Heart left ventricle (tissue), 16 donors: ENCODE results near the gene FGF23. TPM values are rescaled to one million over a fixed set of nuclear protein-coding genes. Genes with fewer than 3 reads are reported as not detected.
A peak's percentile ranks its signal among the peaks of the same experiment; 100 is the strongest.

Experiments used
- ATAC-seq, 4 donors: fragments of 200-7000 bp; cut with Tn5 transposase; one replicate each; pipeline ENCODE4 v1.9.1; 2020 to 2022; ENCODE audit warnings: moderate library complexity in 4 of 4, mild to moderate bottlenecking in 3 of 4, moderate number of reproducible peaks in 1 of 4
- DNase-seq, 5 donors: peaks; one replicate each; pipeline ENCODE4 v3.0.0-alpha.2; 2020
- H3K27ac ChIP-seq, 12 donors: fragments of 200-600 bp; sonication (generic) in 4 of 12; one replicate each; pipeline versions ENCODE4 v1.5.0 to v1.8.0; 2016 to 2022; ENCODE audit warnings: mild to moderate bottlenecking in 2 of 12
- H3K27me3 ChIP-seq, 9 donors: fragments of 200-600 bp; sonication (generic) in 2 of 9; one replicate each; pipeline versions ENCODE4 v1.5.1 to v1.8.0; 2016 to 2022; ENCODE audit warnings: mild to moderate bottlenecking in 3 of 9
- H3K36me3 ChIP-seq, 9 donors: fragments of 200-600 bp; sonication (generic) in 2 of 9; one replicate each; pipeline versions ENCODE4 v1.5.0 to v1.8.0; 2018 to 2022; ENCODE audit warnings: mild to moderate bottlenecking in 2 of 9
- H3K4me1 ChIP-seq, 12 donors: fragments of 200-600 bp; sonication (generic) in 4 of 12; one replicate each; pipeline versions ENCODE4 v1.5.0 to v1.8.0; 2016 to 2022; ENCODE audit warnings: mild to moderate bottlenecking in 3 of 12
- H3K4me3 ChIP-seq, 12 donors: fragments of 200-600 bp; sonication (generic) in 4 of 12; one replicate each; pipeline versions ENCODE4 v1.5.0 to v1.8.0; 2017 to 2022; ENCODE audit warnings: mild to moderate bottlenecking in 9 of 12, moderate library complexity in 4 of 12
- H3K9me3 ChIP-seq, 12 donors: fragments of 200-600 bp; sonication (generic) in 4 of 12; one replicate each; pipeline versions ENCODE4 v1.5.0 to v1.8.0; 2016 to 2022; ENCODE audit warnings: mild to moderate bottlenecking in 1 of 12
- POLR2A ChIP-seq, 2 donors: fragments of 450-650 bp; IDR thresholded peaks; one replicate each; pipeline ENCODE4 v1.6.1; 2017; ENCODE audit warnings: antibody characterized with exemption in 2 of 2, mild to moderate bottlenecking in 2 of 2, moderate library complexity in 2 of 2
- WGBS, 4 donors: extraction: QIAGEN DNeasy Blood & Tissue Kit in 2 of 4; methylation state at CpG; one replicate each; pipeline versions ENCODE4 v1.1.5 to v1.1.7; 2013 to 2018; 5-methylcytosine and 5-hydroxymethylcytosine counted together
- intact Hi-C, 10 donors: fragments of 100-400 bp; cut with DNase I; formaldehyde crosslinking; loops; one replicate each; pipeline versions ENCODE4 v1.11.1 to v1.14.2; 2022
- polyA plus RNA-seq, 2 donors: library from polyadenylated mRNA; stranded (reverse); fragments of 200-250 nt; gene quantifications; one replicate each; pipeline ENCODE4 v1.2.3, GENCODE V29; 2013
- total RNA-seq, 9 donors: library from RNA; depleted of rRNA in 2 of 9; stranded (reverse); fragments of >200 nt in 2 of 9; fragmentation: NEBNext Ultra II Directional in 3 of 9; extraction: Animal tissue kit (Norgen Biotek cat#: 25700) in 3 of 9; gene quantifications; one replicate each; pipeline versions ENCODE4 v1.1.0 to v1.2.4, GENCODE V29; 2016 to 2023
- TF ChIP-seq, protein P1 (sequence below), 12 donors: fragments of 200-600 bp; sonication (generic) in 4 of 12; IDR thresholded peaks; one replicate each; pipeline versions ENCODE4 v1.5.0 to v1.8.0; 2018 to 2022; ENCODE audit warnings: antibody characterized with exemption in 12 of 12, mild to moderate bottlenecking in 5 of 12
- donor health status: ischemic (EF 13 %, LVEDD 7.1; RV severe dilation, severe dysfunction).
- donor health status: healthy with polysubstance abuse.
- donor health status: DM: no; HTN: yes; CAD: no.
- donor health status: DM: no; HTN: no; CAD: no.
- donor health status: ischemic (EF 25% LVEDD 6.9; RV normal size, moderate dysfunction).
- donor health status: ischemic (EF 25% LVEDD 5.7; RV mildly dilated, moderate dysfunction).
- donor health status: healthy.
- donor health status: DM: yes; HTN: yes; CAD: no.
- donor health status: ischemic (EF 35%, LVEDD 5.7; RV mildly dilated, moderate dysfunction).
- donor health status: nonischemic (EF 11% LVEDD 7.7; RV severe dilation, severe dysfunction).
- donor health status: DM: yes; HTN: yes; CAD: no.
- donor health status: PGD.
- donor health status: ischemic (EF 29% LVEDD 5.4; RV normal size, mild dysfunction).
- donor health status: nonischemic (EF 23%, LVEDD 6.1; RV moderate dilation, normal function).

Gene FGF23
- total and polyA plus RNA-seq, 11 donors = 0.04 to 0.15 (median 0.10) TPM; not detected in 8

DNA sequence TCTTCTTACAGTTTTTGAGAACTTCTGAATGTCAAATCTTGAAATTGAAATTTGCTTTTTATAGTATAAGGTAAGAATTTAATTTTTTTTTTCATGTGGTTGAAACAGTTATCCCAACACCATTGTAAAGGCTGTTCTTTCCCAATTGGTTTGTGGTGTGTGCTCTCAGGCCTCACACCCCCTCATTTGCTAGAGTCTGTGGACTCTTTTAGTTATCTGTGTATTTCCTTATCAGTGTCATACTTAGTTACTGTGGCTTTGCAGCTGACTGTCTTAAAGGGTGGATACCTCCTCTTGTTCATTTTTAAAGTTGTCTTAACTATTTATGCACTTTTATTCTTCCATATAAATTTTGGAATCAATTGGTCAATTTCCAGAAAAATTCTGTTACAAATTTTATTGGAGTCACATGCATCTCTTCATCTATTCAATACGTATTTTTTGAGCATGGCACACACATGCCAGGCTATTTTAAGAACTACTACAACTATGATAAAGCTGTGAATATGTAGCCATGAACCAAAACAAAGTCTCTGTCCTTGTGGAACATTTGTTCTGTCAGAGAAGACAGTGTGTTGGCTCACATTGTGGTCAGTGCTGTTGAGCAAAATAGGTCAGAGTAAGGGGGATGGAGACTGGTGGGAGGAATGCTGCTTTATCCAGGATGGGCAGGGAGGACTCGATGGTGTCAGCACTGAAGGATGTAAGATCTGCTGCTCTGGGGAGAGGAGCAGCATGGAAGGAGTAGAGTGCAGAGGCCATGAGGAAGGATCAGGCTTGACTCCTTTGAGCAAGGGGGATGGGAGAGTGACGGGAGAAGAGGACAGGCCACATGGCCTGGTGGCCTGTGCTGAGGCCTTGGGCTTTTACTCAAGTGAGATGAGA lies 24.1 kb downstream of the FGF23 start:
- Histone ChIP-seq H3K36me3 (peaks cover 0 to 41% (median 30%) of the 10 kb centered on the region in 9 donors), H3K4me1 (peaks cover 0 to 10% (median 0%) of the 10 kb centered on the region in 12 donors), H3K27ac (peak overlapping the region in 5 of 12 donors; percentile 11 to 64 (median 50)), H3K9me3 (peaks cover 0 to 13% (median 0%) of the 10 kb centered on the region in 12 donors), H3K27me3 (no peaks in the 10 kb centered on the region), H3K4me3 (no peak overlapping the region)
- TF ChIP-seq POLR2A (IDR thresholded peaks at IDR 0.05) = no peak
- TF ChIP-seq, protein P1, sequence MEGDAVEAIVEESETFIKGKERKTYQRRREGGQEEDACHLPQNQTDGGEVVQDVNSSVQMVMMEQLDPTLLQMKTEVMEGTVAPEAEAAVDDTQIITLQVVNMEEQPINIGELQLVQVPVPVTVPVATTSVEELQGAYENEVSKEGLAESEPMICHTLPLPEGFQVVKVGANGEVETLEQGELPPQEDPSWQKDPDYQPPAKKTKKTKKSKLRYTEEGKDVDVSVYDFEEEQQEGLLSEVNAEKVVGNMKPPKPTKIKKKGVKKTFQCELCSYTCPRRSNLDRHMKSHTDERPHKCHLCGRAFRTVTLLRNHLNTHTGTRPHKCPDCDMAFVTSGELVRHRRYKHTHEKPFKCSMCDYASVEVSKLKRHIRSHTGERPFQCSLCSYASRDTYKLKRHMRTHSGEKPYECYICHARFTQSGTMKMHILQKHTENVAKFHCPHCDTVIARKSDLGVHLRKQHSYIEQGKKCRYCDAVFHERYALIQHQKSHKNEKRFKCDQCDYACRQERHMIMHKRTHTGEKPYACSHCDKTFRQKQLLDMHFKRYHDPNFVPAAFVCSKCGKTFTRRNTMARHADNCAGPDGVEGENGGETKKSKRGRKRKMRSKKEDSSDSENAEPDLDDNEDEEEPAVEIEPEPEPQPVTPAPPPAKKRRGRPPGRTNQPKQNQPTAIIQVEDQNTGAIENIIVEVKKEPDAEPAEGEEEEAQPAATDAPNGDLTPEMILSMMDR (IDR thresholded peaks at IDR 0.05) = no peak
- WGBS, 4 donors = 41 to 48% (median 44%) methylated on average over 3 of the region's 3 CpGs
- intact Hi-C loops = loop anchor here in 6 of 10 donors (2.0 to 10.0 kb wide), 6 partner anchors 62 to 179 kb away; partner anchors contain the start of gene RAD51AP1 (in 1 of the 6)
- peak; percentile 63 to 89 (median 86) for ATAC-seq
- no peak for DNase-seq

DNA sequence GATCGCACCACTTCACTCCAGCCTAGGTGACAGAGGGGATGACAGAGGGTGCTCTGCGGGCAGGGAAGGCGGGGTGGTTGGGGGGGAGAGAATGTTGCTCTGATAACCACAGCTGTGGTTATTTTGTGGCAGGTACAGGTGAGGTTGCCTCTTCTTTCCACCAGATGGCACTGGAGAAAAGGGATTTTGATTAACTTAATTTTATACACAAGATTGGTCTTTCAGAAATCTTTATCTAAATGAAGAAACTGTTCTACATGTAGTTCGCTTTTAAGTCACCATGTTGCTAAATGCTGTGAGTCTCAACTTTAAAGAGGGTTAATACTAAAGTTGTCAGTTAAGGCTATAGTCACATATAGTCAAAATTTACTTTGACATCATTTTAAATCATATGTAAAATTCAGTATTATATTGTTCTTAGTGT lies 25.7 kb downstream of the FGF23 start:
- Histone ChIP-seq H3K27me3 (no peaks in the 10 kb centered on the region), H3K9me3 (peaks cover 0 to 1% (median 0%) of the 10 kb centered on the region in 12 donors), H3K36me3 (peaks cover 0 to 57% (median 40%) of the 10 kb centered on the region in 9 donors), H3K27ac (no peak overlapping the region), H3K4me3 (no peak overlapping the region), H3K4me1 (peaks cover 0 to 10% (median 0%) of the 10 kb centered on the region in 12 donors)
- no peak for ATAC-seq
- intact Hi-C loops = loop anchor here in 8 of 10 donors (2.0 to 10.0 kb wide), 6 partner anchors 171 to 181 kb away; partner anchors contain the start of gene RAD51AP1 (in 1 of the 8)
- no peak for TF ChIP-seq POLR2A (IDR thresholded peaks at IDR 0.05)
- TF ChIP-seq, protein P1 (IDR thresholded peaks at IDR 0.05) = peak; percentile 26 to 64 (median 44)
- no peak for DNase-seq
- WGBS, 4 donors = 53 to 58% (median 55%) methylated on average over 3 to 4 of the region's 4 CpGs

DNA sequence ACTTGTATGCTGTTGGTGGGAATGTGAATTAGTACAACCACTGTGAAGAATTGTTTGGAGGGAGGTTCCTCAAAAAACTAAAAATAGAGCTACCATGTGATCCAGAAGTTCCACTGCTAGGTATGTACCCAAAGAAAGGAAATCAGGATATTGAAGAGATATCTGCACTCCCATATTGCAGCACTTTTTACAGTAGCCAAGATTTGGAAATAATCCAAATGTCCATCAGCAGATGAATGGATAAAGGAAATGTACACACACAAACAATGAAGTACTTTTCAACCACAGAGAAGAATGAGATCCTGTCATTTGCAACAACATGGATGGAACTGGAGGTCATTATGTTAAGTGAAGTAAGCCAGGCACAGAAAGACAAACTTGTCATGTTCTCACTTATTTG lies 32.6 kb downstream of the FGF23 start:
- TF ChIP-seq, protein P1 (IDR thresholded peaks at IDR 0.05) = no peak
- TF ChIP-seq POLR2A (IDR thresholded peaks at IDR 0.05) = no peak
- DNase-seq = no peak
- Histone ChIP-seq H3K27me3 (no peaks in the 10 kb centered on the region), H3K27ac (no peak overlapping the region), H3K4me3 (no peak overlapping the region), H3K9me3 (no peaks in the 10 kb centered on the region), H3K4me1 (peaks cover 0 to 3% (median 0%) of the 10 kb centered on the region in 12 donors), H3K36me3 (peaks cover 0 to 47% (median 22%) of the 10 kb centered on the region in 9 donors)
- intact Hi-C loops = no loop called here
- ATAC-seq = no peak

DNA sequence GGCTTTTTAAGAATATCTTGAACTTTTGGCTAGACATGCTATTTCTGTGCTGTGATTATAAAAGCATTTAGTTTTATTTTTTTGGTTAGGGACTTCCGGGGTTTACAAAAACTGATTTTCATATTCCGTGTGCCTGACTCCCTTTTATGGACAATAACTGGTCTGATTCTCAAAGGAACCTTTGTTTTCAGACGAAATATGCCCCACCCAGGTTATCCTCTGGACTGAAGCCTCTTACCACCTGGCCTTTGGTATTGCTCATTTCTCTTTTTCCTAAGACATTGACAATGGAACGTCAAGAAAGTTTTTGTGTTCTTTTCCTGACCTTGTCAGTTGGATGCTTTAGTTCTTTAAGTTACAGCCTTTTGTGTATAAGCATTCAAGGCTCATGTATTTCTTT lies 47.7 kb downstream of the FGF23 start:
- H3K9me3 ChIP-seq = no peaks in the 10 kb centered on the region
- H3K4me1 ChIP-seq = peaks cover 0 to 2% (median 0%) of the 10 kb centered on the region in 12 donors
- ATAC-seq = no peak
- H3K4me3 ChIP-seq = no peak overlapping the region
- H3K27me3 ChIP-seq = no peaks in the 10 kb centered on the region
- intact Hi-C loops = no loop called here
- 40 to 58% (median 56%) methylated on average over 4 of the region's 4 CpGs for WGBS, 4 donors
- peaks cover 0 to 53% (median 17%) of the 10 kb centered on the region in 9 donors for H3K36me3 ChIP-seq
- TF ChIP-seq, protein P1 (IDR thresholded peaks at IDR 0.05) = no peak
- no peak for TF ChIP-seq POLR2A (IDR thresholded peaks at IDR 0.05)
- no peak for DNase-seq
- H3K27ac ChIP-seq = no peak overlapping the region
